ENCODE data around the gene GOLGA6A. TPM values are rescaled to one million over a fixed set of nuclear protein-coding genes. Genes with fewer than 3 reads are reported as not detected.

The GOLGA6A gene
- total and polyA plus RNA-seq, 2 of the 8 experiments (the other 6 are each of a cell fraction or from before 2014, with no cell fraction given) = 0.80 to 1.0 TPM

DNA sequence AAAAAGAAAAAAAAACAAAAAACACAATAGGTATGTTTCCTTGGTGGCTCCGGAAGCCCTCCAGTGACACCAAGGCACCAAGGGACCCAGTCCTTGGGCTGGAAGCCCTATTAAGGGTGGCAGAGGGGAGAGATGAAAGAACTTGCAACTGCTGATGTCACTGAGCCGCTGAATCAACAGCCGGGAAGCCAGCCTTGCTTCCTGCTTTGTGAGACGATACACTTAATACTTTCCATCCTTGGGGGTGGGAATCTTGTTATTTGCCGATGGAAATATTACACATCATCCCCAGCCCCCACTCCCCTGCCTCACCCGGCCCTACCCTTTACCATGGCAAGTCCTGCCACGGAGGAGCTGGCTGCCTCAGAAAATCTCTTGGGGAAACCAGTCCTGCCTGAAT, 42.4 kb upstream of the GOLGA6A start (continued):
- TF ChIP-seq EZH2 (IDR thresholded peaks at IDR 0.05; ENCODE audit: low read depth, low read length, severe bottlenecking) (no peak), RAD21 (IDR thresholded peaks at IDR 0.05 in 1 of 2, conservative IDR thresholded peaks at IDR 0.05 in 1 of 2; ENCODE audit: low read depth in 2 of 2, low read length in 2 of 2) (no peak), HDAC2 (IDR thresholded peaks at IDR 0.05; ENCODE audit: borderline replicate concordance in 1 of 2, low read depth in 2 of 2, low read length in 2 of 2) (no peak), SIX5 (IDR thresholded peaks at IDR 0.05; ENCODE audit: low read depth, low read length) (no peak), MAFK (IDR thresholded peaks at IDR 0.05; ENCODE audit: low read depth, low read length) (no peak), CREB1 (IDR thresholded peaks at IDR 0.05) (no peak), SAP30 (IDR thresholded peaks at IDR 0.05; ENCODE audit: insufficient read depth, insufficient replicate concordance, low read length) (no peak)
- TF ChIP-seq, protein P1, sequence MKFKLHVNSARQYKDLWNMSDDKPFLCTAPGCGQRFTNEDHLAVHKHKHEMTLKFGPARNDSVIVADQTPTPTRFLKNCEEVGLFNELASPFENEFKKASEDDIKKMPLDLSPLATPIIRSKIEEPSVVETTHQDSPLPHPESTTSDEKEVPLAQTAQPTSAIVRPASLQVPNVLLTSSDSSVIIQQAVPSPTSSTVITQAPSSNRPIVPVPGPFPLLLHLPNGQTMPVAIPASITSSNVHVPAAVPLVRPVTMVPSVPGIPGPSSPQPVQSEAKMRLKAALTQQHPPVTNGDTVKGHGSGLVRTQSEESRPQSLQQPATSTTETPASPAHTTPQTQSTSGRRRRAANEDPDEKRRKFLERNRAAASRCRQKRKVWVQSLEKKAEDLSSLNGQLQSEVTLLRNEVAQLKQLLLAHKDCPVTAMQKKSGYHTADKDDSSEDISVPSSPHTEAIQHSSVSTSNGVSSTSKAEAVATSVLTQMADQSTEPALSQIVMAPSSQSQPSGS (IDR thresholded peaks at IDR 0.05; ENCODE audit: low read length) = no peak

Measured in H1 (cell line).